Urinary bladder (tissue), 4 donors: ENCODE results near the gene FGD4. TPM values are rescaled to one million over a fixed set of nuclear protein-coding genes. Genes with fewer than 3 reads are reported as not detected.

Source experiments
- DNase-seq: peaks from one replicate; pipeline ENCODE4 v3.0.0-alpha.2; 2015; ENCODE audit errors: extremely low spot score
- H3K27ac ChIP-seq: one replicate; pipeline ENCODE4 v1.5.1; 2013; ENCODE audit warnings: low read depth, mild to moderate bottlenecking, moderate library complexity
- H3K36me3 ChIP-seq: one replicate; pipeline ENCODE4 v1.6.1; 2013; ENCODE audit warnings: mild to moderate bottlenecking, moderate library complexity; ENCODE audit not compliant: insufficient read depth
- H3K4me1 ChIP-seq: one replicate; pipeline ENCODE4 v1.6.1; 2013; ENCODE audit warnings: mild to moderate bottlenecking, moderate library complexity; ENCODE audit not compliant: insufficient read depth
- H3K4me3 ChIP-seq: one replicate; pipeline ENCODE4 v1.5.1; 2013; ENCODE audit warnings: low read depth, low read length
- WGBS: extraction: QIAGEN DNeasy Blood & Tissue Kit; methylation state at CpG from one replicate; pipeline ENCODE4 v1.1.7; 2013; 5-methylcytosine and 5-hydroxymethylcytosine counted together
- polyA plus RNA-seq: library from polyadenylated mRNA; stranded (reverse); fragments of 200-250 nt; gene quantifications from one replicate; pipeline ENCODE4 v1.2.3, GENCODE V29; 2013
- total RNA-seq: library from RNA; depleted of rRNA; stranded (reverse); fragments of >200 nt; gene quantifications from one replicate; pipeline ENCODE4 v1.2.3, GENCODE V29; 2014
- donor health status: healthy with polysubstance abuse.
- donor health status: healthy.

FGD4 gene
- total and polyA plus RNA-seq, 2 donors, result 4.2 to 24.8 TPM

DNA sequence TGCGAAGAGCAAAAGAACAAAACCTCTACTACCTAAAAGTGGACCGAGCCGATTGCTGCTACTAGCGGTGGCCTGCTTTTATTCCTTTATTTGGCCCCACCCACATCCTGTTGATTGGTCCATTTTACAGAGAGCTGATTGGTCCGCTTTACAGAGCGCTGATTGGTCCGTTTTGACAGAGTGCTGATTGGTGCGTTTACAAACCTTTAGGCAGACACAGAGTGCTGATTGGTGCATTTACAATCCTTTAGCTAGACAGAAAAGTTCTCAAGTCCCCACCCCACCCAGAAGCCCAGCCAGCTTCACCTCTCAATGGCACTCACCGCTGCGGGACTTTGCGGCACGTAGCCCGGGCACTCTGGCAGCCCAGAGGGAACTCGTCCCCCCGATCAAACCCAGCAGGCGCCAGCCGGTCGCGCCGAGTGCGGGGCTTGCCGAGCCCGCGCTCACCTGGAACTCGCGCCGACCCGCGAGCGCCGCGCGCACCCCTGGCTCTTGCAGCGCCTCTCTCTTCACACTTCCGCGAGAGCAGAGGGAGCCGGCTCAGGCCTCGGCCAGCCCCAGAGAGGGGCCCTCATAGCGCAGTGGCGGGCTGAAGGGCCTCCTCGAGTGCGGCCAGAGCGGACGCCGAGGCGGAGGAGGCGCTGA is 8.7 kb upstream of the FGD4 start:
- Histone ChIP-seq H3K27ac (no peak overlapping the region), H3K4me1 (no peaks in the 10 kb centered on the region), H3K4me3 (peak overlapping the region; percentile 23), H3K36me3 (no peaks in the 10 kb centered on the region)
- no peak for DNase-seq
- 35% methylated on average over 47 of the region's 47 CpGs for WGBS

DNA sequence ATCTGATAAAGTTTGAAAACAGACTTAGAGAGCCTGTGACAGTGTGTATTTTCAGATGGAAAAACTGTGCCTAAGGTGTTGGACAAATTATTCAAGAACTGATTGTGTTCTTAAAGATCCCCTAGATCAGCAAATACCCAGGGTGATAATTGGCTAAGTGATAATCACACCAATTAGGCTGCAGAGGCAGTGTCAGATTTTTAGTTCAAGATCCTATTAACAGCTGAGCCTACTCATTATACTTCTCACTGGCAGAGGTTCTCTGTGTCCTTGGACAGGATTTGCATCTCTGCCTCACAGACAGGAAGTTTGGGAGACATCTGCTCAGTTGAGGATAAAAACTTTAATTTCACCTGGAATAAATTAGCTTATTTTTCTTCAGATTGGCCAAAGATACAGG is 4.3 kb upstream of the FGD4 start:
- H3K36me3 ChIP-seq, result no peaks in the 10 kb centered on the region
- DNase-seq, result no peak
- H3K27ac ChIP-seq, result no peak overlapping the region
- no peaks in the 10 kb centered on the region for H3K4me1 ChIP-seq
- no peak overlapping the region for H3K4me3 ChIP-seq

DNA sequence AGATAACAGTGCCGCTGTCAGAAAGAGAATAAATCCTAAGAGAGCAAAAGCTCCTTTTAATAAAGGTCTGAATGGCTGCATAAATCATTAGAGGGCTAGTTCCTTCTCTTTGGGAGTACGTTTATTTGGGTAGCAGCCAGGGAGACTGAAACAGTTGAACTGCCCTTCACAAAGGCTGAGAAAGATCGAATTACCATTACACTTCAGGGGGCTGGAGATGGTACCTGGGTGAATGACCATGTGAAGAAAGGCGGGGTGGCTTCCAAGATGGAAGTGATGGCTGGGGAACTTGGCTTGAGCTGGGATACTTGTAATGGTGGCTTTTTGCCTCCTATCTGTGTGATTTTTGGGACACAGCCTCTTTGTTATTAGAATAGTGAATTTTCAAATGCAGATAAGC is 1.7 kb upstream of the FGD4 start:
- WGBS, result 52% methylated on average over 4 of the region's 4 CpGs
- H3K4me3 ChIP-seq, result no peak overlapping the region
- no peak for DNase-seq
- H3K36me3 ChIP-seq, result no peaks in the 10 kb centered on the region
- no peaks in the 10 kb centered on the region for H3K4me1 ChIP-seq
- no peak overlapping the region for H3K27ac ChIP-seq

DNA sequence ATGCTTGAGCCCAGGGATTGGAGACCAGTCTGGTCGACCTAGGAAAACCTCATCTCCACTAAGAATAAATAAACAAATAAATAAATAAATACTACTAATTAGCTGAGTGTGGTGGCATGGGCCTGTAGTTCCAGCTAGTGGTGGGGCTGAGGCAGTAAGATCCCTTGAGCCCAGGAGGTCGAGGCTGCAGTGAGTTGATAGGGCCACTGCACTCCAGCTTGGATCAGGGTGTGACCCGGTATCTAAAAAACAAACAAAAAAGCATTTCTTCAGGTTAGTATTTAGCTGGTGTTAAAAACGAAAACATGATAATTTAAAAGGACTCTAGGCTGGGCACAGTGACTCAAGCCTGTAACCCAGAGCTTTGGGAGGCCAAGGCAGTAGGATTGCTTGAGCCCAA is 1.2 kb upstream of the FGD4 start:
- Histone ChIP-seq H3K4me1 (no peaks in the 10 kb centered on the region), H3K27ac (no peak overlapping the region), H3K4me3 (no peak overlapping the region), H3K36me3 (no peaks in the 10 kb centered on the region)
- DNase-seq, result no peak
- 88% methylated on average over 4 of the region's 4 CpGs for WGBS

DNA sequence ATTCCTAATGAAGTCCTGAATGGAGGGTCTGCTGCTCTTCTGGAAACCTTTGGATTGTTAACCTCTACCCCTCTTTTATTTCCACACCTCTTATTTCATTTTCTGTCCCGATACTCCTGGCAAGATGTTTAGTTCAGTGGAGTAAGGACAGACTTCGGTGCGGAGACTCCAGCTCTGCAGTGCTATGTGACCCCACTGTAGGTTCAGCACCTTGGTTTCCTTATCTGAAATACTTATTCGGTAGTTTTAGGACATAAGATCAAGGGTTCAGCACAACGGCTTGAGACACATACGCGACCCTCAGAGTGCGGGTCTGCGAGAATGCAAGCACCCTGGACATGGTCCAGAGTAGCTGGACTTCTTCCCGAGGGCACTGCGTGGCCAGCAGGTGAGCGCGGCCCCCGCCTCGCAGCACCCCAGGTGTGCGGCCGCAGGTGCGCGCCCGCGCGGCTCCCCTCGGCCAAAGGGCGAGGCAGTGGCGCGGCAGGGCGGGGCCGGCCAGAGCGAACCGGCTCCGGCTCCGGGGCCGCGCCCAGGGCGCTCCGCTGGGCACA is 465 bp upstream of the FGD4 start:
- WGBS, result 2% methylated on average over 36 of the region's 36 CpGs
- H3K4me1 ChIP-seq, result no peaks in the 10 kb centered on the region
- peak overlapping the region; percentile 61 for H3K4me3 ChIP-seq
- H3K36me3 ChIP-seq, result no peaks in the 10 kb centered on the region
- DNase-seq, result no peak
- no peak overlapping the region for H3K27ac ChIP-seq

DNA sequence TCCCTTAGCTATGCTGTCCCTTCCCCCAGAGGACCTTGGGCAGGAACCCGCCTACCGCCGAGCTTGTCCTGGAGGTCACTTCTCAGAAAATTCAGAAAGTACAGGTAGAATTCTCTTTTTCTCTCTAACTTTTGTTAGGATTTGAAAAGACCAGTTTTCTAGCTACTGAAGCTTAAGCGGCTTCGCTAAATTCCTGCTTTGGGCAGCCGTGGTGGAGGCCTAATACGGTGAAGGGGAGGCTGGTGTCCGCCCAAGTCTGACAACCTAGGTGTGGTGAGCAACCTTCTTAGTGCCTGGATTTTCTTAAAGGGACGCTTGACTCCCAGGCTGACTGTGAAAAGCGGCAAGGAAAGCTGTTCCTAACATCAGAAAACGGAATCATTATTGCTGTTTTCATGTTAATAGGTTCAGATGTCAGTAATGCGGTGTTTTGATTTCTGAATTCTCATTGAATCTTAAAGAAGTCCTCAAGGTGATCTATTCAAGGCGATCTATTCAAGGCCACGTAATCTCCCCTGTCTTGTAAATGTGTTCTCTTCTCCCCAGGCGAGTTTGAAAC is 835 bp downstream of the FGD4 start:
- Histone ChIP-seq H3K36me3 (no peaks in the 10 kb centered on the region), H3K4me1 (no peaks in the 10 kb centered on the region), H3K4me3 (peak overlapping the region; percentile 61), H3K27ac (peak overlapping the region; percentile 70)
- WGBS, result 18% methylated on average over 15 of the region's 15 CpGs
- no peak for DNase-seq

DNA sequence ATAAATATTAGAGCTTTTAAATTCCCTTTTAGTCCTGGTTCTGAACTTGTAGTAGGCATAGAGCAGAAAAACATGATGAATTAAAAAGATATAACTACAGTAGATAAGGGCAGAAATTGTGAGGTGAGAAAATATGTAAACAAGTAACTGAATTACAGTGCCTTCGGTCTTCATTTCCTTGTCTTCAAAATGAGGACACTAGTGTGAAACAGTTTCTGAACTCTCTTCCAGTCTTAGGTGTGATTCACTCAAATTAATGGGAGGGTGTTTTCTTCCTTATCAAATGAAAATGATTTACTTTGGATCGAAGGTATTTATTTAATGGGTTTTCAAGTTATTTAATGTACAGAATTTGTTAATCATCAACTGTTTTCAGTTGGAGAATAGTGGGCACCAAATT is 1.5 kb downstream of the FGD4 start:
- DNase-seq, result no peak
- H3K4me1 ChIP-seq, result no peaks in the 10 kb centered on the region
- no peaks in the 10 kb centered on the region for H3K36me3 ChIP-seq
- WGBS, result 31% methylated on average over 2 of the region's 2 CpGs
- no peak overlapping the region for H3K4me3 ChIP-seq
- H3K27ac ChIP-seq, result no peak overlapping the region

DNA sequence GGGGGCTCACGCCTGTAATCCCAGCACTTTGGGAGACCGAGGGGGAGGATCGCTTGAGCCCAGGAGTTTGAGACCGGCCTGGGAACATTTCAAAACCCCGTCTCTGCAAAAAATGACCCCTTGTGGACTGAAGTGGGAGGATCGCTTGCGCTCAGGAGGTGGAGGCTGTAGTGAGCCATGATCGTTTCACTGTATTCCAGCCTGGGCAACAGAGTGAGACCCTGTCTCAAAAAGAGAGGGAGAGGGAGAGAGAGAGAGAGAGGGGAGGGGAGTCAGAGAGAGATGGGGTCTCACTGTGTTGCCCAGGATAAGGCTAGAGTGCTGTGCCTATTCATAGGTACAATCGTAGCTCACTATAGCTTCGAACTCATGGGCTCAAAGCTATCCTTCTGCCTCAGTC is 2.8 kb downstream of the FGD4 start:
- no peaks in the 10 kb centered on the region for H3K4me1 ChIP-seq
- no peak overlapping the region for H3K4me3 ChIP-seq
- no peak for DNase-seq
- 89% methylated on average over 10 of the region's 10 CpGs for WGBS
- no peak overlapping the region for H3K27ac ChIP-seq
- H3K36me3 ChIP-seq, result no peaks in the 10 kb centered on the region

DNA sequence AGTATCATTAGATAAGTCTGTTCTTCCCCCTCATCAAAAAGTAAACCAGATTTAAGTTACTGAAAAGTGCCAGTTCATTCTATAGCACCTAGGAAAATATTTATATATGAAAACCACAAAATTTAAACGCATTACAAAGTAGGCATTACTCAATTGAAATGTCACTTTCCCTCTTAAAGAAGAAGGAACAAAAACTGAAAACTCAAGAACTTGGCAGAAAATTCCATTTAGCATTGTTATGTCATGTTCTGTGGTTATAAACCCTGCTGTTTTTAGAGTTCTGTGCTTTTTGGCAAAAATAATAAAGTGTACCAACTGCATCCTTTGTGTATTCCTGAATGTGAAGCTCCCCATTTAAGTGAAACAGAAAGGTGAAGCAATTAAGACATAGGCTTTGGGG is 3.6 kb downstream of the FGD4 start:
- no peak for DNase-seq
- no peaks in the 10 kb centered on the region for H3K36me3 ChIP-seq
- no peak overlapping the region for H3K27ac ChIP-seq
- H3K4me1 ChIP-seq, result no peaks in the 10 kb centered on the region
- WGBS, result 34% methylated on average over 1 of the region's 1 CpG
- H3K4me3 ChIP-seq, result no peak overlapping the region

DNA sequence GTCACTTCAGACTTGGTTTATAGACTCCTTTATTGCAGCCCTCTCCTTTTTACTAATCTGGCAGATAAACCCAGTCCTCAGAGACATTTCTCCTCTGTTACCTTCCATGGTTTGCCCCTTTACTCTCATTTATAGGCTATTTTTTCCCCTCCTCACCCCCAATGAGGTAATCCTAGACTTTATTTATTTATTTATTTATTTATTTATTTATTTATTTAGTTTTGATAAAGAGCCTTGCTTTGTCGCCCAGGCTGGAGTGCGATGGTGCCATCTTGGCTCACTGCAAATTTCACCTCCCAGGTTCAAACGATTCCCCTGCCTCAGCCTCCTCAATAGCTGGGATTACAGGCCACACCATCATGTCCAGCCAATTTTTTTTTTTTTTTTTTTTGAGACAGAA is 8.4 kb downstream of the FGD4 start:
- DNase-seq, result no peak
- 94% methylated on average over 3 of the region's 3 CpGs for WGBS
- Histone ChIP-seq H3K4me3 (no peak overlapping the region), H3K36me3 (no peaks in the 10 kb centered on the region), H3K27ac (no peak overlapping the region), H3K4me1 (no peaks in the 10 kb centered on the region)

DNA sequence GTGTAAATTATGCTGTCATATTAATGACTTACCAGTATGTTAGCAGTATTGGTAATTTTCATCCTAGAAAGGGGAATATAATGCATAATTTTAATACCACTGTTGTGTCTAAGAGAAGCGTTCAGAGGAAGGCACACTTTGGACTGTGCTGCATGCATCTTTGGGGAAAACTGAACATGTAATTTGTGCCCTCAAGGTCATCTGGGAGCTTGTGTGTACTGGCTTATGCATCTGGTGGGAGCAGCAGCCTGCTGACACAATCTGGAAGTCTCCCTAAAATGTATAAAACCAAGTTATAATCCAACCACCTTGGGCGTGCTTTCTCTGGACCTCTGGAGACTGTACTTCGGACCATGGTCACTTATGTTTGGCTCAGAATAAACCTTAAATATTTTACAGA is 14.1 kb downstream of the FGD4 start:
- 80% methylated on average over 3 of the region's 3 CpGs for WGBS

DNA sequence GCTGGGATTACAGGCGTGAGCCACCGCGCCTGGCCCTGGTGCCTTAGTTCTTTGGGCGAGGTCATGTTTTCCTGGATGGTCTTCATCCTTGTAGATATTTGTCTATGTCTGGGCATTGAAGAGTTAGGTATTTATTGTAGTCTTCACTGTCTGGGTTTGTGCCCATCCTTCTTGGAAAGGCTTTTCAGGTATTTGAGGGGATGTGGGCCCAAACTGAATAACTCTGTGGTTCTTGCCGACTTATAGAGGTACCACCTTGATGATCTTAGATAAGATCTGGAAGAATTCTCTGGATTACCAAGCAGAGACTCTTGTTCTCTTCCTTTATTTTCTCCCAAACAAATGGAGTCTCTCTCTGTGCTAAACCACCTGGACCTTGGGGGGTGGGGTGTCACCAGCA is 18.9 kb downstream of the FGD4 start:
- no peak for DNase-seq
- Histone ChIP-seq H3K4me3 (no peak overlapping the region), H3K36me3 (no peaks in the 10 kb centered on the region), H3K27ac (no peak overlapping the region), H3K4me1 (no peaks in the 10 kb centered on the region)
- WGBS, result 98% methylated on average over 5 of the region's 5 CpGs

More for the DNA sequence above, 14.1 kb downstream of the FGD4 start:
- no peak for DNase-seq
- H3K4me3 ChIP-seq, result no peak overlapping the region
- H3K27ac ChIP-seq, result no peak overlapping the region
- H3K4me1 ChIP-seq, result no peaks in the 10 kb centered on the region
- no peaks in the 10 kb centered on the region for H3K36me3 ChIP-seq

DNA sequence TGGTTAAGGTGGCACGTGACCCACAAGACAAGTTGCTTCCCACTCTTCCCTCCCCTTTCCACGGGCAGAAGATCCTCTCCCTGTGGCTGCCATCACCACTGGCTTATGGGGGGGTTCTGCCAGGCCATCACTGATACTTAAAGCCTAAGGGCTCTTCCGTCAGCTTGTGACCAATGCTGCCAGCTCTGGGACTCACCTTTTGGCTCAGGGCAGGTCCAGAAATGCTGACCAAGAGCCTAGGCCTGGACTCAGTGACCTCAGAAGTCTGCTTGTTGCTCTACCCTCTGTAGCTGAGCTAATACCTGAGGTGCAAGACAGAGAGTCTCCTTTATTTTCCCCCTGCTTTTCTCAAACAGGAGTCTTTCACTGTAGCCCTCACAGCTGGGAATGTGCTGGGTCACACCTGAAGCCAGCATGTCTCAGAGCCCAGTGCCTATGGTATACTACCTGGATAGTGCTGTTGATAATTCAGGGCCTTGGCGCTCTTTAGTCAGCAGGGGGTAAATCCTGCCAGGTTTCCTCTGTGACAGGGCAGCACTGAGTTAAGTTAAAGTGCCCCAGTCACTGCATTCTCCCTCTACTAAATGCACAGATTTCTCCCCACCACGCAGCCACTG is 19.7 kb downstream of the FGD4 start:
- Histone ChIP-seq H3K36me3 (no peaks in the 10 kb centered on the region), H3K4me1 (no peaks in the 10 kb centered on the region), H3K27ac (no peak overlapping the region), H3K4me3 (no peak overlapping the region)
- DNase-seq, result no peak
- 82% methylated on average over 5 of the region's 5 CpGs for whole genome bisulfite sequencing

DNA sequence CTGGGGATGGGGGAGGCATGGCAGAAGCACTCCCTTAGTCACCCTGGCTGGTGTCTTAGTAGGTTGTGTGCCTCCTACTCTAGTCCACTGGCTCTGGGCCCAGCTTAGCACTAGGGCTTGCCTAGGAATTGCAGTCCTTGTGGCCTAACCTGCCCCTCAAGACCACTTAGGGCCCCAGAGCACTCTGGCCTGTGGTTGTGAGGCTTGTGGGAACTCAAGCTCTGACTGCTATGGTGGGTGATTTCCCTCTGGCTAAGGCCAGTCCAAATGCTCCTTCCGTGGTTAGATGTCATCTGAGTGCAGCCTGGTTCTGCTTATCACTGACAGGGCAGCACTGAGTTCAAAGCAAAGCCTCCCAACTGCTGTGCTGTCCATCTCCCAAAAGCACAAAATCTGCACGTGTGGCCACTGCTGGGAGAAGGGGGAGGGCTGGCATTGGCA is 20.2 kb downstream of the FGD4 start:
- no peaks in the 10 kb centered on the region for H3K36me3 ChIP-seq
- no peak overlapping the region for H3K27ac ChIP-seq
- DNase-seq, result no peak
- no peaks in the 10 kb centered on the region for H3K4me1 ChIP-seq
- no peak overlapping the region for H3K4me3 ChIP-seq
- WGBS, result 32% methylated on average over 2 of the region's 2 CpGs
